Stimulated activated CD8-positive, alpha-beta memory T cell treated with anti-CD3 and anti-CD28 coated beads, Interleukin-7, amount 100 ng/mL, for 1 hour (primary cell): Measurements from ENCODE around the gene SLC38A1.
"Not testable (repeated sequence)": the region's sequence is repeated elsewhere in the genome, so short reads cannot be mapped to it uniquely, and the experiment has no call there.

ENCODE experiments used
- DNase-seq, 2 donors: peaks; one replicate each; pipeline ENCODE4 v3.0.0-alpha.2; 2020; ENCODE audit warnings: low read depth in 2 of 2

The SLC38A1 gene

GRCh38 chr12:46268583-46269428 is at the start of gene SLC38A1:
SLC38A1 (minus strand) TSS chr12:46269043; CDS start chr12:46239800, 29,243 bp downstream.
- DNase-seq = peak; percentile 71 to 75

- DNase-seq = no peak
Measured at GRCh38 chr12:46318037-46318436, 49.2 kb upstream of the SLC38A1 start.

GRCh38 chr12:46304070-46304469 is 35.2 kb upstream of the SLC38A1 start:
- DNase-seq = no peak

- DNase-seq = peak; percentile 4 to 19
Measured at GRCh38 chr12:46303039-46303666, 34.3 kb upstream of the SLC38A1 start.

- DNase-seq = no peak
Measured at GRCh38 chr12:46300910-46301309, 32.1 kb upstream of the SLC38A1 start.

- DNase-seq = no peak
Measured at GRCh38 chr12:46299851-46300250, 31.0 kb upstream of the SLC38A1 start.

- no peak for DNase-seq
Measured at GRCh38 chr12:46298261-46298660, 29.4 kb upstream of the SLC38A1 start.

- no peak for DNase-seq
Measured at GRCh38 chr12:46296822-46297221, 28.0 kb upstream of the SLC38A1 start.

- no peak for DNase-seq
Measured at GRCh38 chr12:46292754-46293402, 24.0 kb upstream of the SLC38A1 start.

- DNase-seq = not testable (repeated sequence)
Measured at GRCh38 chr12:46291953-46292352, 23.1 kb upstream of the SLC38A1 start.

GRCh38 chr12:46285177-46285576 is 16.3 kb upstream of the SLC38A1 start:
- not testable (repeated sequence) for DNase-seq

- no peak for DNase-seq
Measured at GRCh38 chr12:46282829-46283228, 14.0 kb upstream of the SLC38A1 start.

- DNase-seq = no peak
Measured at GRCh38 chr12:46276756-46277155, 7.9 kb upstream of the SLC38A1 start.

GRCh38 chr12:46271863-46272262 is 3.0 kb upstream of the SLC38A1 start:
- no peak for DNase-seq

GRCh38 chr12:46269429-46270241 is 792 bp upstream of the SLC38A1 start:
- peak; percentile 18 to 29 for DNase-seq

GRCh38 chr12:46267825-46268582 is 839 bp downstream of the SLC38A1 start:
- peak in 1 of 2 donors; percentile 11 for DNase-seq

- DNase-seq = no peak
Measured at GRCh38 chr12:46267575-46267824, 1.3 kb downstream of the SLC38A1 start.

GRCh38 chr12:46266869-46267574 is 1.8 kb downstream of the SLC38A1 start:
- peak; percentile 41 to 42 for DNase-seq

GRCh38 chr12:46266382-46266791 is 2.5 kb downstream of the SLC38A1 start:
- DNase-seq = no peak

- DNase-seq = no peak
Measured at GRCh38 chr12:46265734-46266133, 3.1 kb downstream of the SLC38A1 start.

- DNase-seq = no peak
Measured at GRCh38 chr12:46265102-46265501, 3.7 kb downstream of the SLC38A1 start.
